Left ventricle myocardium inferior (tissue), 1 donor: ENCODE data around the gene GOPC. TPM values are rescaled to one million over a fixed set of nuclear protein-coding genes. Genes with fewer than 3 reads are reported as not detected.
A peak's percentile ranks its signal among the peaks of the same experiment; 100 is the strongest.

Experiments
- DNase-seq: peaks from one replicate; pipeline ENCODE4 v3.0.0-alpha.2; 2020
- H3K27ac ChIP-seq: fragments of 200-600 bp; replicated peaks from 2 replicates; pipeline ENCODE4 v1.8.0; 2021
- H3K27me3 ChIP-seq: fragments of 200-600 bp; 2 replicates; pipeline ENCODE4 v1.8.0; 2021; ENCODE audit warnings: low read depth
- H3K36me3 ChIP-seq: fragments of 200-600 bp; 2 replicates; pipeline ENCODE4 v1.8.0; 2021
- H3K4me1 ChIP-seq: fragments of 200-600 bp; 2 replicates; pipeline ENCODE4 v1.8.0; 2021
- H3K4me3 ChIP-seq: fragments of 200-600 bp; 2 replicates; pipeline ENCODE4 v1.8.0; 2021; ENCODE audit warnings: mild to moderate bottlenecking, moderate library complexity
- H3K9me3 ChIP-seq: fragments of 200-600 bp; replicated peaks from 2 replicates; pipeline ENCODE4 v1.8.0; 2021
- intact Hi-C: fragments of 100-400 bp; cut with micrococcal nuclease; formaldehyde crosslinking; loops from one replicate; pipeline ENCODE4 v1.11.0; 2022
- total RNA-seq: library from RNA; stranded (reverse); fragmentation: NEBNext Ultra II Directional; extraction: Animal tissue kit (Norgen Biotek cat#: 25700); gene quantifications from one replicate; pipeline ENCODE4 v1.2.1, GENCODE V29; 2021
- TF ChIP-seq, protein P1 (sequence below): fragments of 200-600 bp; IDR thresholded peaks from 2 replicates; pipeline ENCODE4 v1.8.0; 2021; ENCODE audit warnings: antibody characterized with exemption, mild to moderate bottlenecking, borderline replicate concordance
- donor health status: DM: no; HTN: yes; CAD: no; lungs with severe emphysema.

Gene GOPC
- total RNA-seq, 1 donor from 2014 or later: 22.7 TPM

DNA sequence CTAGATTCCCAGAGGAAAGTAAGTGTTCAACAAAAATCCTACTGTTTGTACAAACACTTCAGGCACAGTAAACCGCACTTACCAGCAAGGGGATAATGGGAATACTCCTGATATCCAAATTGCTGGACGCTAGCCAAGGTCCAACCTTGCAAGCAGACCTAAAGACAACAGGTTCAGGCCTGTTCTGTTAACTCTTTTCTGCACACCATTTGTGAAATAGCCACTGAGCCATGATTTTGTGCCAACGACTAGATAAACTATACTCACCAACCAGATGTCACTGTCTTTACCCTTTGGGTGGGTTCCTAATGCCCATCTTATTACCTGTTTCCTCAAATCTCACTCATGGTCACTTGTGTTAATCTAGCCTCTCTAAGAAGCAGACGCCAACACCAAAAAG is 43.5 kb downstream of the GOPC start:
- H3K4me3 ChIP-seq: no peak overlapping the region
- intact Hi-C loops: loop anchor here (5.0 kb wide), 1 partner anchor 207 kb away; no protein-coding TSS in a partner anchor
- TF ChIP-seq, protein P1, sequence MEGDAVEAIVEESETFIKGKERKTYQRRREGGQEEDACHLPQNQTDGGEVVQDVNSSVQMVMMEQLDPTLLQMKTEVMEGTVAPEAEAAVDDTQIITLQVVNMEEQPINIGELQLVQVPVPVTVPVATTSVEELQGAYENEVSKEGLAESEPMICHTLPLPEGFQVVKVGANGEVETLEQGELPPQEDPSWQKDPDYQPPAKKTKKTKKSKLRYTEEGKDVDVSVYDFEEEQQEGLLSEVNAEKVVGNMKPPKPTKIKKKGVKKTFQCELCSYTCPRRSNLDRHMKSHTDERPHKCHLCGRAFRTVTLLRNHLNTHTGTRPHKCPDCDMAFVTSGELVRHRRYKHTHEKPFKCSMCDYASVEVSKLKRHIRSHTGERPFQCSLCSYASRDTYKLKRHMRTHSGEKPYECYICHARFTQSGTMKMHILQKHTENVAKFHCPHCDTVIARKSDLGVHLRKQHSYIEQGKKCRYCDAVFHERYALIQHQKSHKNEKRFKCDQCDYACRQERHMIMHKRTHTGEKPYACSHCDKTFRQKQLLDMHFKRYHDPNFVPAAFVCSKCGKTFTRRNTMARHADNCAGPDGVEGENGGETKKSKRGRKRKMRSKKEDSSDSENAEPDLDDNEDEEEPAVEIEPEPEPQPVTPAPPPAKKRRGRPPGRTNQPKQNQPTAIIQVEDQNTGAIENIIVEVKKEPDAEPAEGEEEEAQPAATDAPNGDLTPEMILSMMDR: no peak
- no peak overlapping the region for H3K27ac ChIP-seq
- H3K27me3 ChIP-seq: no peaks in the 10 kb centered on the region
- H3K36me3 ChIP-seq: peaks cover 23% of the 10 kb centered on the region
- H3K4me1 ChIP-seq: peaks cover 12% of the 10 kb centered on the region
- no peak for DNase-seq
- no peaks in the 10 kb centered on the region for H3K9me3 ChIP-seq

DNA sequence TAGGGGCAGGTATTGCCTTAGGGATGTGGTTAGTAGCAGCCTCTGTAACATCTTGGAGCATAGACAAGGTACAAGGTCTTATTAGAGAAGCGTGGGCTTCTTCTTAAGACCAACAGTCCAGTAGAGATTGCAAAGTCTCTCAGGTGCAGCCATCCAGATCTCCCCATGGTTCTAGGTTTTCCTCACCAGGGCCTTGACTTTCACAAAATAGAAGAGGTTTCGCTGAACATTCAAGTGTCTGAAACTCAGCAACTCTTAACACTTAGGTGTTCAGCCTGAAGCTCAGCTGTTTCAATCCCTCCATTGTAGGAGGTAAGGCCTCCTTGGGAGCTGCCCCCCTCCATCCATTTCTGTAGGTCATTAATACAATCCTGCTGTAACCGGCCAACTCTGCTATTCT is 44.4 kb downstream of the GOPC start:
- intact Hi-C loops: loop anchor here (2.0 to 5.0 kb wide), 2 partner anchors 109 to 206 kb away; no protein-coding TSS in a partner anchor
- DNase-seq: no peak
- peaks cover 18% of the 10 kb centered on the region for H3K36me3 ChIP-seq

DNA sequence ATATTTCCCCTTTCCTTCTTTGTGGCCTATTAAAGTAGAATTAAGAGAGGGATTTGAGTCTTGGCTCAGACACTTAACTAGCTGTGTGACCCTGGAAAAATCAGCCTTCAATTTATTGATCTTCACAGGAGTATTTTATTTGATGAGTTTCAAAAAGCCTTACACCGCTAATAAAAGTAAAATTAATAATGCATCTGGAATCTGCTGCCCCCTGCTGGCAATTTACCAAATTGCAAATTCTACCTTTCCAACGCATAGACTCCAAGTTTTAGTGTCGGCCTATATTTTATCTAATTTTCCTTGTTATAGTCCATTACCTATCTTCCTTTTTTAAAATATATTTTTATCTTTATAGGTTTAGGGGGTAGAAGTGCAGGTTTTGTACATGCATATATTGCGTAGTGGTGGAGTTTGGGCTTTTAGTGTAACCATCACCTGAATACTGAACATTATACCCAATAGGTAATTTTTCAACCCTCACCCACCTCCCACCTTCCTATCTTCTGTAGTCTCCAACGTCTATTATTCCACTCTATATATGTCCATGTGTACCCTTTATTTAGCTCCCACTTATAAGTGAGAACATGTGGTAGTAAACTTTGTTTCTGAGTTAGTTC is 46.3 kb downstream of the GOPC start:
- no peaks in the 10 kb centered on the region for H3K9me3 ChIP-seq
- no peaks in the 10 kb centered on the region for H3K27me3 ChIP-seq
- no peak for DNase-seq
- TF ChIP-seq, protein P1: peak; percentile 94
- H3K4me1 ChIP-seq: peaks cover 12% of the 10 kb centered on the region
- H3K36me3 ChIP-seq: no peaks in the 10 kb centered on the region
- H3K4me3 ChIP-seq: no peak overlapping the region
- H3K27ac ChIP-seq: no peak overlapping the region
- intact Hi-C loops: loop anchor here (2.0 to 5.0 kb wide), 2 partner anchors 107 to 204 kb away; no protein-coding TSS in a partner anchor

More for the DNA sequence above, 44.4 kb downstream of the GOPC start:
- Histone ChIP-seq H3K4me1 (peaks cover 12% of the 10 kb centered on the region), H3K27ac (no peak overlapping the region), H3K4me3 (no peak overlapping the region), H3K27me3 (no peaks in the 10 kb centered on the region), H3K9me3 (no peaks in the 10 kb centered on the region)
- TF ChIP-seq, protein P1: no peak

DNA sequence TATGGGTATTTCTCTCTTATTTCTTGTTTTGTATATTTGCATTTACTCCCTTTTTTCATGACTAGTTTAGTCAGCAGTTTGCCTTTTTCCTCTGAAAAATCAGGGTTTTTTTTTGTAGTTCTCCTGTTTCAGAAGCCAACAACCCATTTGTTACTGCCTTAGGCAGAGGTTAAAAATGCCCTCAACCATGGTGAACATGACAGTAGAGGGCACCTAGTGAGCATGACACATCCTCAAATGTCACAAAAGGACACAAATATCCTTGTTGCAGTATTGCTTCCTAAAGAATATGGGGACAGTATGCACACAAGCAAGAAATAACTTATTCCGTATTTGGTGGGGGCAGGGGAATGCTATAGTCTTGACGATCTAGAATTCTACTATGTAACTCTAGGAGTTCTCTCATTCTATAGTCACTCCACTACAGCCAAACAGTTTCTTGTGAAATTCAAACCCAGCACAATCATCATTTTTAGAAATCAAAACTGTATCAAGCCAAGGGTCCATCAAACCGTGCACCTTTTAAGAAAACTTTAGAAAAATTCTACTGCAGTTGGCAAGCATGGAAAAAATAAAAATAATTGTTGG is 47.0 kb downstream of the GOPC start:
- H3K4me1 ChIP-seq: peaks cover 12% of the 10 kb centered on the region
- DNase-seq: no peak
- no peaks in the 10 kb centered on the region for H3K36me3 ChIP-seq
- no peaks in the 10 kb centered on the region for H3K27me3 ChIP-seq
- TF ChIP-seq, protein P1: no peak
- H3K27ac ChIP-seq: no peak overlapping the region
- intact Hi-C loops: loop anchor here (5.0 kb wide), 1 partner anchor 203 kb away; no protein-coding TSS in a partner anchor
- no peak overlapping the region for H3K4me3 ChIP-seq
- no peaks in the 10 kb centered on the region for H3K9me3 ChIP-seq

DNA sequence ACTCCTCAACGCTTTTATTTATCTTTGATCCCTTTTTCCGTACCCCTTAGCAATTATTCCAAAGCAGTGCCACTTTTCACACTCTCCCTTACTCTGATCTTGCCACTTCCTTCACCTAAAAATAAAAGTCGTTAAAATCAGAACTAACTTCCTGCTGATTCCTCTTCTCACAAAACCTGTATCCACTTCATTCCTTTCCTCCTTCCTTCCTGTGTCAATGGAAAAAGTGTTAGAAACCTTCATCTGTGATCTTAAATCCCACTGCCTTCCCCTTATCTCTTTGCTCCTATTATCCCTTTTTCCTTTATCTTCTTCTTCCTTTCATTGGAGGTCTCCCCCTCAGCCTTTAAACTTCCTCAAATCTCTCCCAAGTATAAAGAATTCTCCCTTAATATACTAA is 49.2 kb downstream of the GOPC start:
- TF ChIP-seq, protein P1: no peak
- Histone ChIP-seq H3K4me1 (peaks cover 23% of the 10 kb centered on the region), H3K9me3 (no peaks in the 10 kb centered on the region), H3K36me3 (no peaks in the 10 kb centered on the region), H3K27me3 (no peaks in the 10 kb centered on the region), H3K4me3 (no peak overlapping the region), H3K27ac (no peak overlapping the region)
- DNase-seq: no peak
- intact Hi-C loops: no loop called here
